Measurements from ENCODE around the gene PLEKHA6.

The PLEKHA6 gene

GRCh38 chr1:204370176-204370575 lies 10.4 kb upstream of the PLEKHA6 start:
- Mint-ChIP-seq H3K27ac (no peak overlapping the region), H3K4me3 (no peak overlapping the region), H3K4me1 (peaks cover 7 to 14% of the 10 kb centered on the region in 2 donors), H3K36me3 (no peaks in the 10 kb centered on the region), H3K9me3 (no peaks in the 10 kb centered on the region), H3K27me3 (peaks cover 14 to 28% of the 10 kb centered on the region in 2 donors)
- DNase-seq, result no peak
- ATAC-seq (replicated peaks), result no peak

GRCh38 chr1:204368996-204369726 lies 9.4 kb upstream of the PLEKHA6 start:
- Mint-ChIP-seq H3K4me1 (peaks cover 14 to 22% of the 10 kb centered on the region in 2 donors), H3K4me3 (no peak overlapping the region), H3K9me3 (no peaks in the 10 kb centered on the region), H3K27me3 (peaks cover 20 to 33% of the 10 kb centered on the region in 2 donors), H3K36me3 (no peaks in the 10 kb centered on the region), H3K27ac (peak overlapping the region; percentile 14)
- ATAC-seq (replicated peaks), result no peak
- DNase-seq, result no peak

GRCh38 chr1:204367956-204368355 lies 8.2 kb upstream of the PLEKHA6 start:
- no peak for DNase-seq
- no peak overlapping the region for H3K27ac Mint-ChIP-seq
- no peaks in the 10 kb centered on the region for H3K36me3 Mint-ChIP-seq
- no peaks in the 10 kb centered on the region for H3K9me3 Mint-ChIP-seq
- H3K4me1 Mint-ChIP-seq, result peaks cover 22 to 30% of the 10 kb centered on the region in 2 donors
- H3K4me3 Mint-ChIP-seq, result no peak overlapping the region
- ATAC-seq (replicated peaks), result no peak
- H3K27me3 Mint-ChIP-seq, result peaks cover 20 to 34% of the 10 kb centered on the region in 2 donors

- peaks cover 25 to 30% of the 10 kb centered on the region in 2 donors for H3K4me1 Mint-ChIP-seq
- no peak overlapping the region for H3K27ac Mint-ChIP-seq
- no peaks in the 10 kb centered on the region for H3K36me3 Mint-ChIP-seq
- DNase-seq, result no peak
- H3K9me3 Mint-ChIP-seq, result no peaks in the 10 kb centered on the region
- ATAC-seq (replicated peaks), result no peak
- peaks cover 25 to 40% of the 10 kb centered on the region in 2 donors for H3K27me3 Mint-ChIP-seq
- no peak overlapping the region for H3K4me3 Mint-ChIP-seq
Measured at GRCh38 chr1:204367193-204367858, 7.6 kb upstream of the PLEKHA6 start.

- no peak for DNase-seq
- Mint-ChIP-seq H3K27ac (peak overlapping the region; percentile 25), H3K9me3 (no peaks in the 10 kb centered on the region), H3K27me3 (peaks cover 31 to 37% of the 10 kb centered on the region in 2 donors), H3K4me3 (no peak overlapping the region), H3K36me3 (no peaks in the 10 kb centered on the region), H3K4me1 (peaks cover 25 to 30% of the 10 kb centered on the region in 2 donors)
- no peak for ATAC-seq (replicated peaks)
Measured at GRCh38 chr1:204366759-204367158, 7.0 kb upstream of the PLEKHA6 start.

GRCh38 chr1:204363335-204364114 lies 3.8 kb upstream of the PLEKHA6 start:
- Mint-ChIP-seq H3K27ac (peak overlapping the region; percentile 26), H3K27me3 (peaks cover 43 to 52% of the 10 kb centered on the region in 2 donors), H3K4me1 (peaks cover 25 to 29% of the 10 kb centered on the region in 2 donors)

GRCh38 chr1:204362984-204363334 lies 3.2 kb upstream of the PLEKHA6 start:
- peaks cover 27 to 32% of the 10 kb centered on the region in 2 donors for H3K4me1 Mint-ChIP-seq
- ATAC-seq (replicated peaks) (no peak), DNase-seq (no peak)
- no peaks in the 10 kb centered on the region for H3K36me3 Mint-ChIP-seq
- H3K4me3 Mint-ChIP-seq, result peak overlapping the region; percentile 66 to 80
- peak overlapping the region; percentile 26 for H3K27ac Mint-ChIP-seq
- peaks cover 43 to 54% of the 10 kb centered on the region in 2 donors for H3K27me3 Mint-ChIP-seq
- no peaks in the 10 kb centered on the region for H3K9me3 Mint-ChIP-seq

More at GRCh38 chr1:204363335-204364114, 3.8 kb upstream of the PLEKHA6 start:
- ATAC-seq (replicated peaks) (peak; percentile 75 to 80), DNase-seq (peak; percentile 73)
- Mint-ChIP-seq H3K4me3 (peak overlapping the region; percentile 66 to 80), H3K9me3 (no peaks in the 10 kb centered on the region), H3K36me3 (no peaks in the 10 kb centered on the region)

GRCh38 chr1:204361781-204362180 lies 2.1 kb upstream of the PLEKHA6 start:
- no peak overlapping the region for H3K4me3 Mint-ChIP-seq
- H3K27me3 Mint-ChIP-seq, result peaks cover 36 to 62% of the 10 kb centered on the region in 2 donors
- H3K4me1 Mint-ChIP-seq, result peaks cover 30 to 41% of the 10 kb centered on the region in 2 donors
- DNase-seq (no peak), ATAC-seq (replicated peaks) (no peak)
- no peak overlapping the region for H3K27ac Mint-ChIP-seq
- no peaks in the 10 kb centered on the region for H3K36me3 Mint-ChIP-seq
- no peaks in the 10 kb centered on the region for H3K9me3 Mint-ChIP-seq

GRCh38 chr1:204361341-204361771 lies 1.6 kb upstream of the PLEKHA6 start:
- no peak for DNase-seq

GRCh38 chr1:204360314-204360713 lies 585 bp upstream of the PLEKHA6 start:
- no peak overlapping the region for H3K4me3 Mint-ChIP-seq

More at GRCh38 chr1:204361341-204361771, 1.6 kb upstream of the PLEKHA6 start:
- H3K4me3 Mint-ChIP-seq, result no peak overlapping the region
- H3K27ac Mint-ChIP-seq, result no peak overlapping the region
- H3K36me3 Mint-ChIP-seq, result no peaks in the 10 kb centered on the region
- peaks cover 36 to 62% of the 10 kb centered on the region in 2 donors for H3K27me3 Mint-ChIP-seq
- H3K4me1 Mint-ChIP-seq, result peaks cover 30 to 41% of the 10 kb centered on the region in 2 donors
- no peak for ATAC-seq (replicated peaks)
- no peaks in the 10 kb centered on the region for H3K9me3 Mint-ChIP-seq

GRCh38 chr1:204359131-204359473 lies 627 bp downstream of the PLEKHA6 start:
- Mint-ChIP-seq H3K9me3 (no peaks in the 10 kb centered on the region), H3K4me3 (no peak overlapping the region), H3K4me1 (peaks cover 21 to 26% of the 10 kb centered on the region in 2 donors), H3K27me3 (peaks cover 22 to 48% of the 10 kb centered on the region in 2 donors), H3K36me3 (no peaks in the 10 kb centered on the region), H3K27ac (peak overlapping the region; percentile 9)
- DNase-seq (no peak), ATAC-seq (replicated peaks) (no peak)

More at GRCh38 chr1:204360314-204360713, 585 bp upstream of the PLEKHA6 start:
- DNase-seq (no peak), ATAC-seq (replicated peaks) (no peak)
- Mint-ChIP-seq H3K4me1 (peaks cover 27 to 35% of the 10 kb centered on the region in 2 donors), H3K9me3 (no peaks in the 10 kb centered on the region), H3K27me3 (peaks cover 28 to 55% of the 10 kb centered on the region in 2 donors), H3K36me3 (no peaks in the 10 kb centered on the region), H3K27ac (no peak overlapping the region)

- H3K4me1 Mint-ChIP-seq, result peaks cover 17 to 21% of the 10 kb centered on the region in 2 donors
- no peaks in the 10 kb centered on the region for H3K9me3 Mint-ChIP-seq
- ATAC-seq (replicated peaks), result no peak
- H3K36me3 Mint-ChIP-seq, result no peaks in the 10 kb centered on the region
- DNase-seq, result no peak
- peaks cover 22 to 48% of the 10 kb centered on the region in 2 donors for H3K27me3 Mint-ChIP-seq
- H3K4me3 Mint-ChIP-seq, result no peak overlapping the region
- H3K27ac Mint-ChIP-seq, result no peak overlapping the region
Measured at GRCh38 chr1:204358605-204359004, 1.1 kb downstream of the PLEKHA6 start.

GRCh38 chr1:204357551-204358490 lies 1.9 kb downstream of the PLEKHA6 start:
- H3K27ac Mint-ChIP-seq, result no peak overlapping the region
- peaks cover 13 to 18% of the 10 kb centered on the region in 2 donors for H3K4me1 Mint-ChIP-seq
- H3K9me3 Mint-ChIP-seq, result no peaks in the 10 kb centered on the region
- ATAC-seq (replicated peaks) (peak; percentile 69 to 74), DNase-seq (peak; percentile 26)
- peaks cover 25 to 48% of the 10 kb centered on the region in 2 donors for H3K27me3 Mint-ChIP-seq
- no peak overlapping the region for H3K4me3 Mint-ChIP-seq
- H3K36me3 Mint-ChIP-seq, result no peaks in the 10 kb centered on the region

Measured in stimulated activated naive B cell treated with anti-CD40 and anti-IgM and Interleukin-4, amounts not matched to agents 10 μg/mL and 1 μg/mL and 100 μg/mL, for 72 hours (primary cell).